GM23338 (cell line): ENCODE data around the gene PPM1L. TPM values are rescaled to one million over a fixed set of nuclear protein-coding genes. Genes with fewer than 3 reads are reported as not detected.

Source experiments
- ATAC-seq: fragments of 200-7000 bp; cut with Tn5 transposase; 3 replicates; pipeline ENCODE4 v1.9.1; 2020
- DNase-seq: peaks from one replicate; pipeline ENCODE4 v3.0.0-alpha.2; 2015; ENCODE audit warnings: low spot score
- H2AFZ ChIP-seq: fragments of 200-600 bp; sonication (generic); 2 replicates; pipeline ENCODE4 v1.8.0; 2016; ENCODE audit warnings: antibody characterized with exemption, mild to moderate bottlenecking, moderate library complexity
- H3F3A ChIP-seq: fragments of 200-600 bp; sonication (generic); replicated peaks from 2 replicates; pipeline ENCODE4 v1.8.0; 2017; ENCODE audit warnings: antibody characterized with exemption, mixed run types, low read depth
- H3K27ac ChIP-seq: fragments of 200-600 bp; sonication (generic); 2 replicates; pipeline ENCODE4 v1.6.1; 2016; ENCODE audit warnings: low read depth
- H3K27me3 ChIP-seq: fragments of 200-600 bp; sonication (generic); 2 replicates; pipeline ENCODE4 v1.8.0; 2016; ENCODE audit warnings: mild to moderate bottlenecking, mixed run types, moderate library complexity; ENCODE audit not compliant: insufficient read depth
- H3K36me3 ChIP-seq: fragments of 200-600 bp; sonication (generic); 2 replicates; pipeline ENCODE4 v1.8.0; 2016; ENCODE audit warnings: mild to moderate bottlenecking; ENCODE audit not compliant: insufficient read depth
- H3K4me1 ChIP-seq: fragments of 200-600 bp; sonication (generic); 2 replicates; pipeline ENCODE4 v1.8.0; 2016; ENCODE audit warnings: mild to moderate bottlenecking, moderate library complexity; ENCODE audit not compliant: insufficient read depth
- H3K4me2 ChIP-seq: fragments of 200-600 bp; sonication (generic); 2 replicates; pipeline ENCODE4 v1.7.1; 2017; ENCODE audit warnings: mixed run types
- H3K4me3 ChIP-seq: fragments of 200-600 bp; sonication (generic); 2 replicates; pipeline ENCODE4 v1.6.1; 2016; ENCODE audit warnings: mixed run types
- H3K79me2 ChIP-seq: fragments of 200-600 bp; sonication (generic); replicated peaks from 2 replicates; pipeline ENCODE4 v1.8.0; 2017; ENCODE audit warnings: mild to moderate bottlenecking; ENCODE audit not compliant: insufficient read depth
- H3K9me2 ChIP-seq: fragments of 200-600 bp; sonication (generic); 2 replicates; pipeline ENCODE4 v1.8.0; 2017; ENCODE audit not compliant: insufficient read depth
- H4K20me1 ChIP-seq: fragments of 200-600 bp; sonication (generic); replicated peaks from 2 replicates; pipeline ENCODE4 v1.8.0; 2017; ENCODE audit warnings: mild to moderate bottlenecking; ENCODE audit not compliant: insufficient read depth
- H3K27ac Mint-ChIP-seq: 2 replicates; pipeline ENCODE4 v1.8.0; 2020; ENCODE audit warnings: inconsistent platforms, mild to moderate bottlenecking, moderate library complexity, mixed read lengths
- H3K27me3 Mint-ChIP-seq: 3 replicates; pipeline ENCODE4 v1.8.0; 2022; ENCODE audit warnings: low read depth, mild to moderate bottlenecking, moderate library complexity, mixed read lengths, inconsistent platforms; ENCODE audit not compliant: insufficient read depth, poor library complexity
- H3K36me3 Mint-ChIP-seq: 3 replicates; pipeline ENCODE4 v1.8.0; 2021; ENCODE audit warnings: low read depth, mild to moderate bottlenecking, inconsistent platforms, moderate library complexity, mixed read lengths
- H3K4me1 Mint-ChIP-seq: 3 replicates; pipeline ENCODE4 v1.8.0; 2020; ENCODE audit warnings: mild to moderate bottlenecking, inconsistent platforms, mixed read lengths
- H3K4me3 Mint-ChIP-seq: 3 replicates; pipeline ENCODE4 v1.8.0; 2021; ENCODE audit warnings: moderate library complexity, mild to moderate bottlenecking, inconsistent platforms, mixed read lengths
- H3K9me3 Mint-ChIP-seq: 3 replicates; pipeline ENCODE4 v1.8.0; 2020; ENCODE audit warnings: moderate library complexity, mild to moderate bottlenecking, inconsistent platforms, mixed read lengths
- CREB1 ChIP-seq: fragments of 250-450 bp; sonication (Bioruptor Pico); IDR thresholded peaks from 2 replicates; pipeline ENCODE4 v1.5.0; 2020; ENCODE audit warnings: low read depth, mild to moderate bottlenecking, moderate library complexity
- CTCF ChIP-seq, 2 experiments: fragments of 200-600 bp in 1 of 2; sonication (generic) in 1 of 2; conservative IDR thresholded peaks; 2 replicates each; pipeline versions ENCODE4 v1.5.1 to v1.6.1; 2016 to 2017; ENCODE audit warnings: antibody characterized with exemption in 2 of 2, low read depth in 2 of 2, mild to moderate bottlenecking in 2 of 2, moderate library complexity in 1 of 2
- ETS1 ChIP-seq: IDR thresholded peaks from 2 replicates; pipeline ENCODE4 v1.6.1; 2016; ENCODE audit warnings: antibody characterized with exemption
- EZH2 ChIP-seq: fragments of 200-600 bp; sonication (generic); IDR thresholded peaks from one replicate; pipeline ENCODE4 v1.8.0; 2017; ENCODE audit warnings: antibody characterized with exemption, mild to moderate bottlenecking, low read depth; ENCODE audit not compliant: unreplicated experiment
- EZH2phosphoT487 ChIP-seq: fragments of 200-600 bp; sonication (generic); IDR thresholded peaks from one replicate; pipeline ENCODE4 v1.8.1; 2018; ENCODE audit warnings: antibody characterized with exemption; ENCODE audit not compliant: unreplicated experiment
- JUNB ChIP-seq: IDR thresholded peaks from one replicate; pipeline ENCODE4 v1.6.1; 2016; ENCODE audit warnings: antibody characterized with exemption; ENCODE audit not compliant: unreplicated experiment
- NANOG ChIP-seq: IDR thresholded peaks from 2 replicates; pipeline ENCODE4 v1.6.1; 2016; ENCODE audit warnings: antibody characterized with exemption, borderline replicate concordance
- POLR2AphosphoS5 ChIP-seq: IDR thresholded peaks from 2 replicates; pipeline ENCODE4 v1.6.1; 2016; ENCODE audit warnings: antibody characterized with exemption, low read depth
- STAT1 ChIP-seq: IDR thresholded peaks from one replicate; pipeline ENCODE4 v1.6.1; 2016; ENCODE audit warnings: antibody characterized with exemption; ENCODE audit not compliant: unreplicated experiment
- ZNF114 ChIP-seq: fragments of 250-450 bp; sonication (Bioruptor Pico); IDR thresholded peaks from 2 replicates; pipeline ENCODE4 v1.5.0; 2020; ENCODE audit warnings: mild to moderate bottlenecking, moderate library complexity
- ZNF462 ChIP-seq: fragments of 250-450 bp; sonication (Bioruptor Pico); IDR thresholded peaks from 2 replicates; pipeline ENCODE4 v1.5.0; 2020; ENCODE audit warnings: mild to moderate bottlenecking, moderate library complexity
- polyA plus RNA-seq: library from polyadenylated mRNA; unstranded; fragments of >200 nt; fragmentation: Nextera tagmentation; extraction: Ambion mirVana; gene quantifications from 2 replicates; pipeline ENCODE4 v1.2.1, GENCODE V29; 2016
- total RNA-seq: library from RNA; depleted of rRNA; stranded (reverse); fragments of >200 nt; shearing (Covaris generic); gene quantifications from 2 replicates; pipeline ENCODE4 v1.2.3, GENCODE V29; 2014
- TF ChIP-seq, protein P1 (sequence below): IDR thresholded peaks from one replicate; pipeline ENCODE4 v1.6.1; 2018; ENCODE audit warnings: antibody characterized with exemption; ENCODE audit not compliant: unreplicated experiment

The PPM1L gene
- total and polyA plus RNA-seq, 2 experiments from 2014 or later, result 3.9 to 26.4 TPM

GRCh38 chr3:161035711-161036110 is 279.7 kb downstream of the PPM1L start:
- no peaks in the 10 kb centered on the region for H3F3A ChIP-seq
- Mint-ChIP-seq H3K9me3 (peaks cover 16% of the 10 kb centered on the region), H3K4me3 (no peak overlapping the region), H3K4me1 (peaks cover 4% of the 10 kb centered on the region; the same call in 1 of the 3 replicates), H3K27me3 (peaks cover 3% of the 10 kb centered on the region), H3K36me3 (peaks cover 19% of the 10 kb centered on the region; the same call in 2 of the 3 replicates), H3K27ac (no peak overlapping the region)
- ATAC-seq, result no peak
- TF ChIP-seq EZH2phosphoT487 (no peak), JUNB (no peak), CTCF (conservative IDR thresholded peaks at IDR 0.05; ENCODE audit: low read depth in 2 of 2) (no peak), ZNF114 (CRISPR knock-in tag) (no peak), STAT1 (no peak), ZNF462 (CRISPR knock-in tag) (no peak), NANOG (no peak), ETS1 (no peak), EZH2 (no peak), POLR2AphosphoS5 (no peak), CREB1 (CRISPR knock-in tag) (no peak)
- TF ChIP-seq, protein P1, sequence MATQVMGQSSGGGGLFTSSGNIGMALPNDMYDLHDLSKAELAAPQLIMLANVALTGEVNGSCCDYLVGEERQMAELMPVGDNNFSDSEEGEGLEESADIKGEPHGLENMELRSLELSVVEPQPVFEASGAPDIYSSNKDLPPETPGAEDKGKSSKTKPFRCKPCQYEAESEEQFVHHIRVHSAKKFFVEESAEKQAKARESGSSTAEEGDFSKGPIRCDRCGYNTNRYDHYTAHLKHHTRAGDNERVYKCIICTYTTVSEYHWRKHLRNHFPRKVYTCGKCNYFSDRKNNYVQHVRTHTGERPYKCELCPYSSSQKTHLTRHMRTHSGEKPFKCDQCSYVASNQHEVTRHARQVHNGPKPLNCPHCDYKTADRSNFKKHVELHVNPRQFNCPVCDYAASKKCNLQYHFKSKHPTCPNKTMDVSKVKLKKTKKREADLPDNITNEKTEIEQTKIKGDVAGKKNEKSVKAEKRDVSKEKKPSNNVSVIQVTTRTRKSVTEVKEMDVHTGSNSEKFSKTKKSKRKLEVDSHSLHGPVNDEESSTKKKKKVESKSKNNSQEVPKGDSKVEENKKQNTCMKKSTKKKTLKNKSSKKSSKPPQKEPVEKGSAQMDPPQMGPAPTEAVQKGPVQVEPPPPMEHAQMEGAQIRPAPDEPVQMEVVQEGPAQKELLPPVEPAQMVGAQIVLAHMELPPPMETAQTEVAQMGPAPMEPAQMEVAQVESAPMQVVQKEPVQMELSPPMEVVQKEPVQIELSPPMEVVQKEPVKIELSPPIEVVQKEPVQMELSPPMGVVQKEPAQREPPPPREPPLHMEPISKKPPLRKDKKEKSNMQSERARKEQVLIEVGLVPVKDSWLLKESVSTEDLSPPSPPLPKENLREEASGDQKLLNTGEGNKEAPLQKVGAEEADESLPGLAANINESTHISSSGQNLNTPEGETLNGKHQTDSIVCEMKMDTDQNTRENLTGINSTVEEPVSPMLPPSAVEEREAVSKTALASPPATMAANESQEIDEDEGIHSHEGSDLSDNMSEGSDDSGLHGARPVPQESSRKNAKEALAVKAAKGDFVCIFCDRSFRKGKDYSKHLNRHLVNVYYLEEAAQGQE, result no peak
- H3K4me1 ChIP-seq, result peaks cover 3% of the 10 kb centered on the region; the same call in 1 of the 2 replicates
- H4K20me1 ChIP-seq, result no peaks in the 10 kb centered on the region
- H2AFZ ChIP-seq, result no peak overlapping the region
- no peaks in the 10 kb centered on the region for H3K79me2 ChIP-seq
- no peak overlapping the region for H3K4me3 ChIP-seq
- no peaks in the 10 kb centered on the region for H3K9me2 ChIP-seq
- no peak overlapping the region for H3K4me2 ChIP-seq
- no peak overlapping the region for H3K27ac ChIP-seq
- no peak for DNase-seq
- no peaks in the 10 kb centered on the region for H3K27me3 ChIP-seq
- no peaks in the 10 kb centered on the region for H3K36me3 ChIP-seq
